Ureter (tissue), 1 donor: Measurements from ENCODE around the gene PLXNA1. TPM values are rescaled to one million over a fixed set of nuclear protein-coding genes. Genes with fewer than 3 reads are reported as not detected.

ENCODE experiments used
- DNase-seq: peaks from one replicate; pipeline ENCODE4 v3.0.0-alpha.2; 2020; ENCODE audit warnings: low spot score
- total RNA-seq: library from RNA; stranded (reverse); gene quantifications from one replicate; pipeline ENCODE4 v1.2.4, GENCODE V29; 2023
- donor health status: DM: yes; HTN: yes; CAD: no.

Gene PLXNA1
- total RNA-seq, 1 donor from 2014 or later: 43.0 TPM

GRCh38 chr3:126952983-126953660 lies 29.8 kb upstream of the PLXNA1 start:
- DNase-seq: no peak

- DNase-seq: no peak
Observed at GRCh38 chr3:126954141-126954842, 28.6 kb upstream of the PLXNA1 start.

GRCh38 chr3:126955004-126955790 lies 27.7 kb upstream of the PLXNA1 start:
- DNase-seq: no peak

DNA sequence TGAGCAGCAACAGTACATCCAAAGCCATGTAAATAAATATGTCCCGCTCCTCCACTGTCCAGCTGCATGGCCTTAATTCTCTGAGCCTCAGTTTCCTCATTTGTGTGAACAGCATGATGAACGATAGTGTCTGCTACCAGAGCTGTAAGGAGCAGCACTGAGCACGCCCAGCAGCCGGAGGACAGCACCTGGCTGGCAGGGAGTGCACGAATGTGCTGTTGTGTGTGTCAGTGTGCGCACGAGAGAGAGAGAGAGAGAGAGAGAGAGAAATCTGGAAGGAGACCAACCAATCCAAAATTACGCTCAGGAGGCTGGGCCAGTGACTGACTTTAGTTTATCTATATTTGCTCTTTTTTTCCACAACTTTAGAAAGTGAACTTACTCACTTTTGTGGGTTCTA lies 26.6 kb upstream of the PLXNA1 start:
- DNase-seq: no peak

- peak; percentile 74 for DNase-seq
Observed at GRCh38 chr3:126956866-126957650, 25.9 kb upstream of the PLXNA1 start.

DNA sequence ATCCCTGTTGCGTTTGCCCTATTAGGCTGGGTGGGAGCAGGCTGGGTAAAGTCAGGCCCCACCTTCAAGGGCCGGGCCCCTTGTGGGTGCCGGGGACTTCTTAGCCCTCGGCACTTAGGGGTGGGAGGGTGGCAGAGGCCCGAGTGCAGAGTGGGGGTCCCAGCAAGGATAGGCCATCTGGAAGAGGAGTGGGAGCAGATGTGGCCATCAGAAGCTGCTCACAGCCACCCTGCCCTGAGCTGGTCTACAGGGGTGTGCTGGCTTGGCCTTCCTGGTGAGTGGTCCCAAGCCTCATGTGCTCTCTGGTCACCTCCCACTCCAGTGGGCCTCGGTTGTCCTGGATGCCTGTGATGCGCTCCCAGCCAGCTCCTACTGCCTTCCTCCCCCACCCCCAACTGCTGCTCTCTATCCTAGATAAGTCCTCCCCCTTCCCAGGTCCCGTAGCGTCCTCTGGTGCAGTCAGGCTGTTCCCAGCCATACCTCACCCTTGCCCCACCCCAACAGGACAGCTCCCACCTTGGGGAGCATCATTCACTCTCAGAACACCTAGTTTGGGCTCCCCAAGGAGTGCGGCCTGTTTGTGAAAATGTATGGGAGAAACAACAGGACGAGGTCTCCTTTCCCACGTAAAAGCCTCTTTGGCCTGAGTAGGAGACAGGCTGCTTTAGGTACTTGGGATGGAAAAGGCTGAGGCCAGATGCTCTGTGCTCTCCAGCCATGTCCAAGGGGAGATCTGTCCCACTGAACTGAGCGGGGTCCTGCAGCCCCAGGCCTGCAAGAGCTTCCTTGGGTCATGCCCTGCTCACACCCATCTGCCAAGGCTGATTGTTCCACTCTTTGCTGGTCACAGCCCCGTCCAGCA lies 24.9 kb upstream of the PLXNA1 start:
- no peak for DNase-seq

DNA sequence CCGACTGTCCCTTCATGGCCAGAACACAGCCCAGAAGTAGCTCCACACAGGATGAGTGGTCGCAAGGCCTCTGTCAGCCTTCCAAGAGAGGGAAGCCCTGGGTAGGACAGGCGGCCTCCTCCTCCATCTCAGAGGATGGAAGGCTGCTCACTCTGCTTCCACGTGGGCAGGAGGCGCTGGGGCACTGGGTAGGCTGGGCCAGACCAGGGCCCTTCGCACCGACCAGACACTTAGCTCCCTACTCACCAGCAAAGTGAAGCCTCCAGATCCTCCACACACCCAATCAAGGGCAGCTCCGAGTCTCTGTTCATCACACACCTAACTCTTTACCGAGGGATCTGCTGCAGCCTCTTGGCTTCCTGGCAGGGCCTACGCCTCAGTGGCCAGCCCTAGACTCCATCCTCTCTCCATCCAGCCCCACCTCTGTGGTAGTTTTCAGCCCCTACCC lies 24.3 kb upstream of the PLXNA1 start:
- no peak for DNase-seq

DNA sequence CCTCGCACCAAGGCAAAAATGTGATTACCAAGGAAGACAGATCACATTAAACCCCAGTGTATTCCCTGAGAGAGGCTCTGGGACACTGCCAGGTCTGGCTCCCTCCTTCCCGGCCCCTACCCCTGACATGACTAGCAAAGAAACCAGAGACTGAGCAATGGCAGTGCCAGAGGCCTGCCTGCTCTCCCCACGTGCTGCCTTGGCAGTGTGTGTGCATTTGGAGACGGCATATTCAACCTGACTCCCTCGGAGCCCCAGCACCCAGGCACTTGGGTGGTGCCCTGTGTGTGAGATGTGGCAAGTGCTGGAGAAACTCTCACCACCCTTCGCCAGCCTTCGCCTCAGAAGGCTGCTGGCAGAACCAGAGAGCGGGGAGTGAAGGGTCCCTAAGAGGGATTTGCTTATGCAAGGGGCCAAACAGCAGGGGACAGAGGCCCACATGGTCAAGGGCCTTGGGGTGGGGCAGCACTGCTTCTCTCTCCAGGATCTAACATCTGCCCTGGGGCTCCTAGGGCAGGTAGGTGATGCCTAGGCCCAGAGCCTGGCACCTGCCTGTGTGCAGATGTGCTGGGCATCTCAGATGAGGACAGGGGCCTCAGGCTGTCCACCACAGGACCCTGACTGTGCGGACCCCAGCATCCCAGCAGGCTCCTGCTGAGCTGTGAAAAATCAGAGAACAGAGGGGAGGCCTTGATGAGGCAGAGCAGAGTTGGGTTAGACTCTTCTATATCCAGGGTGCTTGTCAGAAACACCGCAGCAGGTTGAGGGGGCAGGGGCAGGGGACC lies 23.6 kb upstream of the PLXNA1 start:
- no peak for DNase-seq

DNA sequence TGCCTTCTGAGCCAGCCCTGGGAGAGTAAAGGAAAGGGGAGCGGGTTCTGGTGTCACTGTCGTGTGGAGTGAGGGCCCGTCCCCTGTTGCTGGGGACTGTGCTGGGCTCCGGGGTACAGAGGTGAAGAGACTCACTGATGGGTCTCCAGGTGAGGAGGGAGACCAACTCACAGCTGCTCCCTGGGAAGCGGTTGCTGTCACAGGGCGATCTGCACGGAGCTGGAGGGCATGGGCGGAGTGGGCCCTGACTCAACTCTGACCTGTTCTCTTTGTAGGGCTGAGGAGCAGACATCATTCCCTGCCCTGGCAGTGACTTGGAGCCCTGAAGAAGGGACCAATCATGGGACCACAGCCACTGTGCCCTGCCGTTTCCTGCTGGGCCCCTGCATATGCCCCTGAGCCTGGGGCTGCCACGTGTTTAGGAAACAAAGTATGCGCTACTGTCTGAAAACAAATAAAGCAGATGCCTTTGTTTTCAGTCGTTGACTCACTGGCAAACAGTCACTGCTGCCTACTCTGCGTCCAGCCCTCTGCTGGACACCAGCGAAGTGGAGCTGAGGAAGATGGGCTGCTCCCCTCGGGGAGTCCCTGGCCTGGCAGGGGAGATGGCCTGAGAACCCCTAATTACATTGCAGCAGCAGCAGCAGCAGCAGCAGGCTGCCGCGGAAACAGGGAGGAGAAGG lies 22.9 kb upstream of the PLXNA1 start:
- no peak for DNase-seq

DNA sequence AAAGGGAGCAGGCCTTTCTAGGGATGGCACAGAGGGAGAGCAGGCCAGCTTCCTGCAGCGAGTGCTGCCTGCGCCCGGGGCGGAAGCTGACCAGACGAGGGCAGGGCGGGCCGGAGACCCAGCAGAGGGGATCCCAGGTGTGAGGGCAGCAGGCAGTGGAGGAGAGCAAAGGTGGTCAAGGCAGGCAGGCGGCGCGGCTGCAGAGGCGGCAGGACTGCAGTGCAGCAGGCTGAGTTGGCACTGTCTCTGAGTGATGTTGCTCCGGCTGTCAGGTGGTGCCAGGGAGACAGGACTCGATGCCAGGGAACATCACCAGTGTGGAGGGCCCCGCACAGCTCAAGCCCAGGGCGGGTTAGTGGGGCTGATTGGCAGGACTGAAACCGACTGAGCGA lies 22.3 kb upstream of the PLXNA1 start:
- no peak for DNase-seq

DNA sequence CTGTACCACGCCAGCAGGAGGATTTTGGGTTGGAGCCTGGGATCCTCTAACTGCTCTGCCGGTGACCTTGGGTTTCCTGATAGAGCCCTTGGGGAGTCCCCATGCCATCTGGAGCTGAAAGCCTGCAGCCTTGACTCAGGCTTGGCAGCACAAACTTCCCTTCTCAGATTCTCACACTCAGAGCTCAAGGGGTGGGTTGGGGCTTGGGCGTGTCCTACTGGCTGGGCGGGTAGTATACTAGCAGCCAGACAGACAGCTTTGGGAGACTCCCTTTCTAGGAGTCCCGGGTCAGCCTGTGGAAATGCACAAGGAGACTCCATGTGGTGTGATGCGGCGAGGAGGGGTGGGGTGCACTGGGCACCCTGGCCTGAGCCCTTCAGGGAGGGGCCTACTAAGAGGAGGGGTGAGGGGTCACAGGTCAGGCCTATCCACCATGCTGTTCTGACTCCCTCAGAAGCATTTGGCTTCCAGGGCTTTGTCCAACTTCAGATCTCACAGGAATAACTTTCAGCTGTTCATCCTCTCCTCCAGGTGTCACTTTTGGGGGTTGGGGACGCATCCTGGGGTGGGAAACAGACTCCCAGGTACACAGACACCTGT lies 21.6 kb upstream of the PLXNA1 start:
- DNase-seq: peak; percentile 79

DNA sequence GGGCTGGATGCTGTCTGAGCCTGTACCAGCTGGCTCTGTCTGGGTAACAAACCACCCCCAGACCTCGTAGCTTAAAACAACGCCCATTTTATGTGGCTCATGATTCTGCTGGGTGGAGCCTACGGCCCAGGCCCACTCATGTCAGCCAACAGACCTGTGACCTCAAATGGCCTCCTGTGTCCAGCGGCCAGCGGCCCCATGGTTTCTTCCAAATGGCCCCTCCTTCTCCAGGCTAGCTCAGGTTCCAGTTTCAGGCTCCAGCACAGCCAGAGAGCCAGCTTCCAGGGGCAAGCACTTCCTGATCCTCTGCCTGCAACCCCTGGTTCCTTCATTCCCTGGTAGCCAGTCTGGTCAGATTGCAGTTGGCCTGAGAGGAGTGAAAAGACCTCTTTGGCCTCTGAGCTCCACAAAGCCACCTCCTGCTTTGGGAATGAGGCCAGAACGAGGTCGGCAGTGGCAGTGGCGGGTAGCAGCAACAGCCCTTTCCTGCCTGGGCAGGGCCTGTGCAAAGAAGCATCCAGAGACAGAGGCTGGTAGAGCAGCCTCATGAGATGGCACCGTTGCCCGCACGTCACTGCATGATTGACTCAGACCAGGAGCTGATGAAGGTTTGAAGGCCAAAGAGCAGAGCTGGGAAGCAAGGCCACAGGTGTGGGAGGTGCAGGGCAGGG lies 21.0 kb upstream of the PLXNA1 start:
- DNase-seq: no peak

DNA sequence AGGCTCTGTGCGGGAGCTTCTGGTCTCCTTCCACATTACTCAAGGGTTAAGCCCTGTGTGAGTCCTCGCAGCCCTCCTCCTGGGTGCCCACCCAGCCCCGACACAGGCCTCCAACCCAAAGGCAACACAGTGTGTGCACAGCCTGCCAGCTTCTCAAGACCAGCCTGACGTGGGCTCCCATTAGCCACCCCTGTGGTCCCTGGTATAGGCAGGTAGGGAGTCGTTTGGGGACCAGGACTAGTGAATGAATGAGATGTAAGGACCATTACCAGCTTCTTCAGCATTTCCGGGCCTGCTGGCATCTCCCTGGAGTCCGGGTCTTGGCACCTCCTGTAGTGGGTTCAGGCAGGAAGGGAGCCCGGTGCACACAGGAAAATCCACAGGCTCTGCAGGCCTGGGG lies 20.2 kb upstream of the PLXNA1 start:
- DNase-seq: no peak

DNA sequence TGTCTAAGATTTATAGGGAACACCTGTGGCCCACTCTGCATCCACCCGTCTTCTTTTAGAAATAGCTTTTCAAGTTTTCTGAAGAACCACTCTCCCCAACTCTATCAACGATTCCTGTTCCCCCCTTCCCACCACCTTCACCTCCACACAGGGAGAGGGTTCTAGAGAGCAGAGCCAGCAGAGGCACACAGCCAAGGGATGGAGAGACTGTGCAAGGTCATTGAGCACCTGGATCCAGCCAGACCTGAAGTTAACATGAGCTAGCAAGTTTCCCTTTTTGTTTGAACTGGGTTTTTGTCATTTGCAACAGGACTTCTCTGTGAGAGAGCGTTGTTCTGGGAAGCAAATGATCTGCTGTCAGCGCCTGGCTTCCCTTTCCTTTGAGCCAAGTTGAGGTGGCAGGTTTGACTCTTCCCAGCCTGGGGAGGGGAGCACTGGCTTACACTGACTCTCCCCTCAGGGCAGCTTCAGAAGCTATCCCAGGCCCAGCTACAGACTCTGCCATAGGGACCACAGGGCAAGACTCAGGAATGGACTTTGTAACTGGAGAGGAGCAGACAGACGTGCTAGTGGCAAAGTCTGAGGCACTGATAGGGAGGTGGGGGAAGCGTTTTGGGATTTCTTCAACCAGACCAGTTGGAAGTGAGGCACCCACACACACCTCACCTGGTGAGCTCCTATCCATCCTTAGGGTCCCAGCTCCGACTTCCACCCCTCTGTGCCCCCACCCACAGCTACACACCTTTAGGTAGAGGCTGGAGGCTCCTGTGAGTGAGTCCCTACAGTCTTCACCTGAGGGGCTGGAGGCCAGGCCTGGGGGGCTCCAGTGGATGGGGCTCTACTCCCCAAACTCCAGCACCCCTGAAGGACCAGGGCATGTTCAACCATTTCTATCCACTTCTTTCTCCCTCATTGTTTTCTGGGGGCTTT lies 19.4 kb upstream of the PLXNA1 start:
- DNase-seq: no peak

GRCh38 chr3:126964261-126964660 lies 18.7 kb upstream of the PLXNA1 start:
- DNase-seq: no peak

DNA sequence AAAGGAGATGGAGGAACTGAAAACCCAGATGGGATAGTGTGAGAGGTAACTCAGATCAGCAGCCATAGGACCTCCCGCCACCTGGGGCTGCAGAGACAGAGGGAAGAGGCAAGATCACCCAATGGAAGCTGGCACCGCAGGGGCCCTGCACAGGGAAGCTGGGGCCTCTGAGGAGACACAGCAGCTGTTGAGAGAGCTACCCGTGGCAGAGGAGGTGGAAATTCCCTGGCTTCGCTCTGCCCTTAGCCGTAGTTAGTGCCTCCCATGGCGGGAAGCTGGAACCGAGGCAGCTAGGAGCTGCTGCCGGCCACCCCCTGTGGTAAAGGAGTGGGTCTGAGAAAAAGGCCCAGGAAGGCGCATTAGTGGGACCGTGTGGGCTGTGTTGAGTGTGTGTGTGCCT lies 18.0 kb upstream of the PLXNA1 start:
- DNase-seq: no peak

GRCh38 chr3:126965526-126966080 lies 17.3 kb upstream of the PLXNA1 start:
- no peak for DNase-seq
